GM19023 (cell line): ENCODE data around the gene KANTR.

Experiments used
- ATAC-seq: cut with Tn5 transposase; IDR thresholded peaks from one replicate; pipeline ENCODE4 v1.9.1; 2021; ENCODE audit warnings: mild to moderate bottlenecking, moderate library complexity; ENCODE audit not compliant: unreplicated experiment

The KANTR gene, protein sequence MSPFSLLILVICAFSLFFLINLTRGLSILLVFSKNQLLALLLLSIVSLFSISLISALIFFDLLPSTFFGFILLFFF

DNA sequence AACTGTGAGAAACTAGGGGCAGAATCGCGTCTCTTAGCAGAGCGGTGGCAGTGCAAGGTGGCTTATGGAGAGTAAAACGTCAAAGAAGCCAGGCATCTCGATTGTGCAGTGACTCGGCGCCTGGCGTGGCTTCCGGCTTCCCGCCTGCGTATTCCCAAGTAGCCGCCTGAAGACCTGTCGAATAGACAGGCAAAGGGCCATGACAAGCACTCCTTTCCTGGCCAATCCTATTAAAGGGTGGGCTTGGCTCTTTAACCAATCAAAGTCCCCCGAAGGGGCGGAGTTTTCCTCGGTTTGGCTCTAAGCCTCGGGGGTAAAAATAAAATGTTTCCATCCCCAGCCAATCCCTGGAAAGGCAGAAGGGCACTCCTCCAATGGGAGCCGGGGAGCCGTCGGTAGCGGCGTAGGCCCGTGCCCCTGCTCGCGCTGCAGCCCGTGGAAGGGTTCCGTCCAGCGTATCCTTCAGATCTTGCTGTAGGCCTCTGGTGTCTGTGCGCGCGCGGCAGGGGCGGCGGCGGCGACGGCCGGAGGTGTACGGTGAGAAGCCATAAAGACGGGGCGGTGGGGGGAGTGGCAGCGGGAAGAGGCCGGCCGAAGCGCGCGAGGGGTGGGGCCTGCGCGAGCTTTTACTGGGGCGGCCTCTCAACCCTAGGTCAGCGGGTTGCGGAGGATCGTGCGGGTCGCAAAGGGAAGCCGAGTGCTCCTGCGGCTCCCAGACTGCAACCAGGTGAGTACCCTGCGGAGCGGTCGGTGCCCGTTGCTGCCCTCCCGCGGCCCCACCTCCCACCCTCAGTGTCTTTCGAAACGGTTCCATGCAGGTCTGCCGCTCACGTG lies at the start of gene KANTR:
KANTR (plus strand) TSS at position 395 of the 834 bp plus-strand sequence. CDS start 30,131 bp downstream, outside the sequence.
- peak; percentile 80 for ATAC-seq

DNA sequence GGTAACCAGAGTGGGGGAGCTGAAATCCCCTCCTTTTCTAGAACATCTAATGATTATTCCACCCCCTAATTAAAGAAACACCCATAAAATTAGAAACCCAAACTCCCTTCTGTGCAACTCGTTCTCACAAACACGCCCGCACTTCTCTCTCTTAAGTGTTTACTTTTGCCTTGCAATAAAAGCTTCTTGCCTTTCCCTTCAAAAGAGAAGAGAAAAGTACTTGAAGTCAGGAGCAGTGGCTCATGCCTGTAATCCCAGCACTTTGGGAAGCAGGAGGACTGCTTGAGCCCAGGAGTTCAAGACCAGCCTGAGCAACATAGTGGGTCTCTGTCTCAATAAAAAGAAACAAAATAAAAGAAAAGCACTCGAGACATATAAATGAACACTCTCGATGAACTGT lies 48.9 kb upstream of the KANTR start:
- ATAC-seq, result no peak

DNA sequence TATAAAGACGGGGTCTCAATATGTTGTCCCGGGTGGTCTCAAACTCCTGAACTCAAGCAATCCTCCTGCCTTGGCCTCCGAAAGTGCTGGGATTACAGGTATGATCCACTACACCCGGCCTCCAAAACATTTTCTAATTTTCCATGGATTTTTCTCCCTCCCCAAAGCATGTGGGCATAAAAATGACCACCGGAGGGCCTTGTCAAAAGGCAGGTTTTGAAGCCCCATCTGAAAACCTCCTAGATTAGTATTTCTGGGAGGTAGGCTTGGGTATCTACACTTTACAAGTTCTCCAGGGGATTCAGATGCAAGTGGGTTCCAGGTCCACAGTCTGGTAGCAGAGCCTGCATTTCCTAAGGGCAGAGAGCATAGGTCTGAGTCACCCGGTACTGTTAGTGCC lies 46.7 kb upstream of the KANTR start:
- ATAC-seq, result no peak

DNA sequence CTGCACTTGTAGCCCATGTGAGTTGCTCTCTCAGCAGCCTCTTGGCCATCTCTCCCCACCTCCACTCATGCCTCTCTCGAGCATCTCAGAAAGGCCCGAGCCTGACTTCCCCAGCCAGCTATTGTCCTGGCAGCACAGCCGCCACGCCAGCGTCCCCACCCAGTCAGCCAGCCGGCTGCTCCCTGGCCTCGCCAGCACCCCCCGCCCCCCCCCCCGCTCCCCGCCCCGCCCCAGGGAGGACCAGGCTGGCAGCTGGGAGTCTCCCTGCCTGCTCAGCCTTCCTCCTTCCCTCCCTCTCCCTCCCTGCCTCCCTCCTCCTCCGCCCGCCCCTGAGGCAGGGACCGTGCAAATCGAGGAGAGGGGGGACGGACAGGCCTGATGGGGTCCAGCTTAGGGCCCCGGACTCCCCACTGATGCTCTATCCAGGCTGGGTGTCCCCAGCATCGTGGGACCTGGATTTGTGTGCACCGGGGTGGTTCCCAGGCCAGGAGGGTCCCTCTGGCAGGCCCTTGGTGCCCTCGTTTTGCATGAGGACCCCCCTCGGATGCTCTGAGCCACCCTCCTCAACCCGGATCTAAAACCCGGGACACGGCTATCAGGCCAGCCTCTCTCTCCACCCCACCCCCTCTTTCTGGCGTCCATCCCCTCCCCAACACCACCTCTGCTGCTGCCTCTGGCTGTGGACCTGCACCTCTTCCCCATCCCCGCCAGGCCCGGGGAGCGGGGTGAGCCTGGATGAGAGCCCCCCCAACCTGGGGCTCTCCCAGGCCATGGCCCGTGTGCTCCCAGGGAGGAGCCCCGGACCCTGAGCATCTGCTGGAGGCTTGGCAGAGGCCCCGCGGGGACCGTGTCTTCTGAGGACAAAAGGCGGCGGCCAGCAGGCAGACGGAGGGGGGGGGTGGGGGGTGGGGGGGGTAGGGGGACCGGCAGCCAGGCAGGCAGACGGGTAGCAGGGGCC lies 45.5 kb upstream of the KANTR start, which contains the start of gene GPR173:
GPR173 (plus strand) TSS at position 621 of the 958 bp plus-strand sequence. CDS start 27,833 bp downstream, outside the sequence.
- no peak for ATAC-seq

DNA sequence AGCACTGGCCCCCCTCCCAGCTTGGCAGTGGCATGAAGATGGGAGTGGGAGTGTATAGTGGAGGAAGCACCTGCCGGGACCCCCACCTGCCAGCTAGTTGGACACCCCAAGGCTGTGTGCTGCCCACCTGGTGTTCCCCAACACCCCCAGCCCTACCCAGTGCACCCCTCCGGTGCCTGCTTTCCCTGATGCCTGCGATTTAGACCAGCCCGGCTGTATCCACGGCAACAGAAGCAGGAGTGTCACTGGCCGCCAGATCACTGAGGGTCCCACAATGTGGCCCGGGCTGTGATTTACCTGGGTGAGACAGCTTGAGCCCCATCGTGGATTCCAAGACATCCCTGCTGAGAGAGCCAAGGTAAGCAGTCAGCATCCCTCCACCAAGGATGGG lies 44.8 kb upstream of the KANTR start:
- no peak for ATAC-seq

DNA sequence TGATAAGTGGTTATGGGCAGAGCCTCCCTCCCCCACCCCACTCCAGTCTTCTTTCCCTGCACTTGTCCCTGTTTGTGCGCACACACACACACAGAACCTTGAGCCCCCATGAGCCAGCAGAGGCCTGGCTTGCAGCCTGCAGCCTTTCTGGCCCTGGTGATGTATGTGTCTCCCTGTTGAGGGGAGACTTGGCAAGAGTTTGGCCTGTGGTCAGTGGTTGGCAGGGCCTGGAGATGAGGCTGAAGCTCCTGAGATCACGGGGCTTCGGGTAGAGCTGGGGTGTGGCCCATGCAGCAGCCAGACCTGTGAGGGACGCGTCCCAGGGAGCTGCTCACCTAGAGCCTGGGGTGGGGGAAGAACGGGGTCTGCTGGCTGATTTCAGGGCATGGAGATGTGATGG lies 43.1 kb upstream of the KANTR start:
- no peak for ATAC-seq

DNA sequence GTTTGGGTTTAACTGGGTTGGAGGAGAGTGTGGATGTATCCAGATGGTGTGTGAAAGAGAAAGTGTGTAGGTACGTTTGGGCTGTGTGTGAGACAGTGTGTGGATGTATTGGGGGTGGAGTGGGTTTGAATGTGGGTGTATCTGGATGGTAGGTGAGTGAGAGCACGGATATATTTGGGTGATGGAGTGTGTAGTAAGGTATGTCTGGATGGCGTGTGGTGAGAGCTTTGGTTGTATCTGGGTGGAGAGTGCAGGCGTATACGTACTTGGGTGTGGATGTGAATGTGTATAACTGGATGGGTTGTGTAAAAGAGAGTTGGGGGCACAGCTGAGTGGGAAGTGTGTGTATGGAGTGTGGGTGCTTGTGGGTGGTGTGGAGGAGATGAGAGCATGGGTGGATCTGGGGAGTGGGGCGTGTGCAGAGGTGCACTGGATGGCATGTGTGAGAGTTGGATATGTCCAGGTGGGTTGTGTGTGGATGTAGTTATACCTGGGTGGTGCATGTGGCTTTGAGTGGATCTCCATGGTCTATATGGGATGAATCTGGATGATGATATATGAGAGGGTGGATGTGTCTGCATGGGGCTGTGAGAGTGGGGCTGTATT lies 38.6 kb upstream of the KANTR start:
- no peak for ATAC-seq

DNA sequence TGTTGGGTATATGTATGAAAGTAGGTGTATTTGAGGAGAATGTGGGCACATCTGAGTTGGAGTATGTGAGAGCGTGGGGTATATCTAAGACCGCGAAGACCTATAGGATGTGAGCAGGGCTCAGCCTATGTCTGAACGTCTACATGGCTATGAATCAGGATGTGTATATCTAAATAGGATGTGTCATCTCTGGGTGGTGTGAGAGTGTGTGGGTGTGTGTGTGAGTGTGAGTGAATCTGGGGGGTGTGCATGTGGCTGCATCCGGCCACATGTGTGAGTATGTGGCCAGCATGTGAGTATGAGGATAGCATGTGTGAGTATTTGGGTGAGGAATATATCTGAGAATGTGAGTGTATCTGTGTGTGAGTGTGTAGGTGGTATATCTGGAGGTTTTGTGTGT lies 37.6 kb upstream of the KANTR start:
- ATAC-seq, result no peak

DNA sequence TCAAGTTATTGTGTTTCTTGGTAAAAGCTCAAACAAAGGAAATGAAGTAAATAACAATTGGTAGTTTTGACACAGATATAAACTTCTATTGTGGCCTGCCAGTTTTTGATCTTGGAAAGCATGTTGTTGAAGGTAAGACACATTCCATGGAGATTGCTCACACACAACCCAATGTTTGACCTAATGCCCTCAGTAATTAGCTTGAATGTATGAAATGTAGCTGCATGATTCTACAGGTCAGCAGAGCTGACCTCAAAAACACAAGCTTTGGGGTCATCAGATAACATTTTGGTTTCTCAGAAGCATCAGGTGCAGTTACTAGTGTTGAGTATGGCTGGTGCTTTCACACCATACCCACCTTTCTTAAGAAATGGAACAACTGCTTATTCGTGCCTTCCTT lies 28.8 kb upstream of the KANTR start:
- ATAC-seq, result no peak

DNA sequence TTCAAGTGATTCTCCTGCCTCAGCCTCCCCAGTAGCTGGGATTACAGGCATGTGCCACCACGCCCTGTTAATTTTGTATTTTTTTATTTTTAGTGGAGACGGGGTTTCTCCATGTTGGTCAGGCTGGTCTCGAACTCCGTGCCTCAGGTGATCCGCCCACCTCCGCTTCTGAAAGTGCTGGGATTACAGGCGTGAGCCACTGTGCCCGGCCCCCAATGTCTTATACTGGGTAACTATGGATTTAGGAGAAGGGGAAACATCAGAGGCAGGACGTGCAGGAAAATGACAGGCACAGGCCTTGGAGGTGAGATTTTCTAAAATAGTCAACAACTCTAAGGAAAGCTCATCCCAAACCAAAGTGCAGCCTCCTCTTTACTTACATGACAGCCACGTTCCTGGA lies 22.9 kb upstream of the KANTR start:
- ATAC-seq, result no peak

DNA sequence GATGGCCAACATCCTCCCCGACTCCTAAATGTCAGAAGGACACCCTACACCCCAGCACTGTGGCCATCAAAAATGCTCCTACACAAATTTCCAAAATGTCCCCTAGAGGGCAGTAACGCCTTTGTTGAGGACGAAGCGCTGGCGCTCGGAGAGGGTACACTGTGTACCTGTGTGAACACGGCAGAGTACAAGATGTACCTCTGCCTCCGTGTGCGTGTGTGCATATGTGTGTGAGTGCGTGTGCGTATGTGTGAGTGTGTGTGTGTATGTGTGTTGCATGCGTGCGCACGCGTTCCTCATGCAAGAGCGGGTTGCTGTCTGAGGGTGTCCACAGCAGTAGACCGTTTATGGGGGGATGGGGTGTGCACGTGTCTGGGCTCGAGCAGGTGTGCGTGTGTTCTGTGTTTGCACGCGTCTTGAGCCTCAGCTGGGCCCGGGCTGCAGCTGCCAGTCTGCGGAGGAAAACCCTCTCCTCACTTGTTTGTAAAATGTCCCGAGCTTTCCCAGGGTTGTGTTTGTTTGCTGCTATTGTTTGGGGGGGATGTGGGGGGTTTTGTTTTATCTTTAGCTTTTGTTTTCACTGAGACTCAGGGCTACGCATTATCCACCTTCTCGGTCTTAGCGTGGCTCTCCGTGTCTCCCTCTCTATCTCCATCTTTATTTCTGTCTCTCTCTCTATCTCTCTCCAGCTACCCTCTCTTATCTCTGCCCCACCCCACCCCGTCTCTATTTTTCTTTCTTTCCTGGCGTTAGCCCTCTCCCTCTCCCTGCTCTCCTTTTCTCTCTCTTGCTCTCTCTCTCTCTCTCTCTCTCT lies 22.1 kb upstream of the KANTR start:
- peak; percentile 85 for ATAC-seq

DNA sequence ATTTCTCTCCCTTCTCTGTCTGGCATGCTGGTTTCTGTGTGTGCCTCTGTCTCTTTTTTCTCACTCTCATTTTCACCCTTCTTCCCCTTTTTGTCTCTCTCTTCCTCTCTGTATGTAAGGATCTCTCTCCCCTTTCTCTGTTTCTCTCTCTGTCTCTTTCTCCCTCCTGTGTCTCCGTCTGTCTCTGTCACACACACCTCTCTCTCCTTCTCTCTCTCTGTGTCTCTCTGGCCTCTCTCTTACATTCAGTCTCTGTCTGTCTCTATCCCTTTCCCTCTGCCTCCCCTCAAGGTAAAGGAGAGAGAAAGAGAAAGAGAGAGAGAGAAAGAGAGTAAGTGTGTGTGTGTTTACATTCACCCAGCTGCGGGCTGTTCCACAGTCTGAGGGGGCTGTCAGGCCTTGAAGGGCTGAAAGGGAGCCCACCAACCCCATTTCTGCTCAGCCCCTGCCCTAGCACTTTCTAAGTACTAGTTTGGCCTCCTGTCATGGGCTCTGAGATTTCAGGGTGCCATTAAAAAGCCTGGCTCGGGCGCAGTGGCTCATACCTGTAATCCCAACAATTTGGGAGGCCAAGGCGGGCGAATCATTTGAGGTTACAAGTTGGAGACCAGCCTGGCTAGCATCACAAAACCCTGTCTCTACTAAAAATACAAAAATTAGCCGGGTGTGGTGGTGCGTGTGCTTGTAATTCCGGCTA lies 21.4 kb upstream of the KANTR start:
- ATAC-seq, result no peak

DNA sequence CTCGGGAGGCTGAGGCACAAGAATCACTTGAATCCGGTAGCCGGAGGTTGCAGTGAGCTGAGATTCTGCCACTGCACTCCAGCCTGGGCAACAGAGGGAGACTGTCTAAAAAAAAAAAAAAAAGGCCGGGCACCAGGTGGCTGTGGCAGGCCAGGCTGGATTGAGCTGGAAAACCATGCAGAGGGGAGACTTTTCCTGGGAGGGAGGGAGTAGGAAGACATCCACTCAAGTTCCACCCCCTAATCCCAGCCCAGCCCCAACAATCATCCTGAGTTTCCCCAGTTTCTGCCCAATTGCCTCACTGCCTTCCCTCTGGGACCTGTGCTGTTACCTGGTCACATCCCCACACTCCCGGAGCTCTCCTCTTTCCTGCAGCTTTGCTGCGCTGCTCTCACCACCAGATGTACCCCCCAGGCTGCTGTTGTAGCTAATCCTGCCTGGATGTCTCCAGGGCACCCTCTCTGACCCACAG lies 20.8 kb upstream of the KANTR start:
- ATAC-seq, result no peak

DNA sequence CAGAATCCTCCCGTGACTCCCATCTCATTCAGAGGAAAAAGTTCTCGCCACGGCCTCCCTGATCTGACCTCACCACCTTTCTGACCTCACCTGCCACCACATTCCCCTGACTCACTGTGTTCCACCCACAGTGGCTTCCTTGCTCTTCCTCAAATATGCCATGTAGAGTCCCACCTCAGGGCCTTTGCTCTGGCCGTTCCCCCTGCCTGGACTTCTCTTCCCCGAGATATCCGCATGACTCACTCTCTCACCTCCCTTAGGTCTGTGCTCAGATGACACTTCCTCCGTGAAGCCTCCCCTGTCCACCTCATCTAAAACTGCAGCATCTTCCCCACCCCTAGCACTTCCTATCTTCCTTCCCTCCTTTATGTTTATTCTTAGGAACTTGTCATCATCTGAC lies 18.9 kb upstream of the KANTR start:
- no peak for ATAC-seq

DNA sequence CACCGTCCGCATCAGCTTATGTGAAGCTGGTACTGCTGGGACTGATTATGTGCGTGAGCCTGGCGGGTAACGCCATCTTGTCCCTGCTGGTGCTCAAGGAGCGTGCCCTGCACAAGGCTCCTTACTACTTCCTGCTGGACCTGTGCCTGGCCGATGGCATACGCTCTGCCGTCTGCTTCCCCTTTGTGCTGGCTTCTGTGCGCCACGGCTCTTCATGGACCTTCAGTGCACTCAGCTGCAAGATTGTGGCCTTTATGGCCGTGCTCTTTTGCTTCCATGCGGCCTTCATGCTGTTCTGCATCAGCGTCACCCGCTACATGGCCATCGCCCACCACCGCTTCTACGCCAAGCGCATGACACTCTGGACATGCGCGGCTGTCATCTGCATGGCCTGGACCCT lies 17.3 kb upstream of the KANTR start:
- ATAC-seq, result no peak

DNA sequence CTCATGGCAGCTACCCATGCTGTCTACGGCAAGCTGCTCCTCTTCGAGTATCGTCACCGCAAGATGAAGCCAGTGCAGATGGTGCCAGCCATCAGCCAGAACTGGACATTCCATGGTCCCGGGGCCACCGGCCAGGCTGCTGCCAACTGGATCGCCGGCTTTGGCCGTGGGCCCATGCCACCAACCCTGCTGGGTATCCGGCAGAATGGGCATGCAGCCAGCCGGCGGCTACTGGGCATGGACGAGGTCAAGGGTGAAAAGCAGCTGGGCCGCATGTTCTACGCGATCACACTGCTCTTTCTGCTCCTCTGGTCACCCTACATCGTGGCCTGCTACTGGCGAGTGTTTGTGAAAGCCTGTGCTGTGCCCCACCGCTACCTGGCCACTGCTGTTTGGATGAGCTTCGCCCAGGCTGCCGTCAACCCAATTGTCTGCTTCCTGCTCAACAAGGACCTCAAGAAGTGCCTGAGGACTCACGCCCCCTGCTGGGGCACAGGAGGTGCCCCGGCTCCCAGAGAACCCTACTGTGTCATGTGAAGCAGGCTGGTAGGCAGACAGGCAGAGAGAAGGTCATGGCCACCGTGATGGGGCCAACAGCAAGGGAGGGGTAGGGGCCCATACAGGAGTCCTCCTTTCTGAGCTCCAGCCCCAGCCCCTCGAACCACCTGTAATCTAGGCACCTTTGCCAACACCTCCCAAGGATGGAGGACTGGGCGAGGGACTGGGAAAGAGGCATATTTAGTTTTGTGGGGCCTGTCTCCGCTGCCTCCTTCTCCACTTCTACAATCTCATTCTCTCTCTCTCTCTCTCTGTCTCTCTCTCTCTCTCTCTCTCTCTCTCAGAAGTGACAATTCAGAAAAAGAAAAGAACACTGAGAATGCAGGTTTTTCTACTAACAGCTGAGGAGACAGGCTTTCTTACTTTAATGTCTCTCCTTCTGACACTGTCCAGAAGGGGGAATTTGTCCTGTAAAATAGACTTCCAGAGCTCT lies 16.4 kb upstream of the KANTR start:
- no peak for ATAC-seq

DNA sequence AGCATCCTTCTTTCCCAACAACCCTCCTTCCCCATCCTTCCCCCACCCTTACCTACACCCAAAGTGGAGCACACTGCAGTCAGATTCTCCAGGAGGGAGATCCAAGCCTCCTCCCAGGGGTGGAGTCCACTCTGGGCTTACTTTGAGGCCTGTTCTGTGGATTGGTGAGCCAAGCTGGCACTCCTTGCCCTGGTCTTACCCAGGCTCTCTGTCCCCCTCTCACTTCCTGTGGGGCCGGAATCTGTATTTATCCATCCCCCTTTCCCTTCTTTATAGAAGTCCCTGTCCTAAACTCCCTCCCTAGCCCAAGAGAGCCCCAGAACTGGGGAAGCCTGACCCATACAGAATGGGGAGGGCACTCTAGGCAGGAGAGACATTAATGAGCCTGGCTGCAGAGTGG lies 15.0 kb upstream of the KANTR start:
- ATAC-seq, result no peak
